ENCODE results near the gene PMEPA1.

The PMEPA1 gene

DNA sequence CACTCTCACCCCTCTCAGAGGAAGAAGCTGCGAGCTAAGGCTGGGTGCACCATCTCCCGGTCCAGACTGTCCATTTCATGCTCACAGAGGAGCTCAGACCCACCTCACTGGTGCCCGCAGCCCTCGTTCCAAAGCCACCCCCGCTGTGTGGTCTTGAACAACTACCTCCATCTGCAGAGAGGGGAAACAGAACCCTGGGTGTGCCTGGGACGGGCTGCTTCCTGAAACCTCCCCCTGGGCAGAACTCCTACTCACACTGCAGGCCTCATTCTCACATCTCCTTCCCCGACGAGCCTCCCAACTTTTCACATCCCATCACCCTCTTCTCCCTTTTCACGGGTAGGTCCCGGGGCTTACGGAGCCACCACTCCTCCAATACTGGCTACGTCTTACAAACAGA lies 18.1 kb downstream of the PMEPA1 start:
- no peak for DNase-seq

DNA sequence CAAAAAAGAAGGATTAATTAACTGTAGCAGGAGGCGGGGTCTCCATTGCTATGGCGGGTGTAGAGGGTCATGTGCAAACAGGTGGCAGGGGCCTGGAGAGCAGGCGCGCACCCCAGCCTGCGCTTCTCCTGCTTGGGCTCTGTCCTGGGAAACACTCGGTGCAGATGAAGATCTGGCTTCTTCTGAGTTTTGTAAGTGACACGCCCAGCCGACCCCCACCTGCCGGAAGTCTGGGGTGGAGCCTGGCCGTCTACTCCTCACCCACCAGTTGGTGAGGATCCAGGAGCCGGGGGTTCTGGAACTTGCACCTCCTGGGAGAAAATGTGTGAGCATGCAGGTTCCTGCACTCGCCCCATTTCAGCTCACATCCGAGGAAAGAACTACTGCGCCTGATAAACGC lies 19.3 kb downstream of the PMEPA1 start:
- no peak for DNase-seq

DNA sequence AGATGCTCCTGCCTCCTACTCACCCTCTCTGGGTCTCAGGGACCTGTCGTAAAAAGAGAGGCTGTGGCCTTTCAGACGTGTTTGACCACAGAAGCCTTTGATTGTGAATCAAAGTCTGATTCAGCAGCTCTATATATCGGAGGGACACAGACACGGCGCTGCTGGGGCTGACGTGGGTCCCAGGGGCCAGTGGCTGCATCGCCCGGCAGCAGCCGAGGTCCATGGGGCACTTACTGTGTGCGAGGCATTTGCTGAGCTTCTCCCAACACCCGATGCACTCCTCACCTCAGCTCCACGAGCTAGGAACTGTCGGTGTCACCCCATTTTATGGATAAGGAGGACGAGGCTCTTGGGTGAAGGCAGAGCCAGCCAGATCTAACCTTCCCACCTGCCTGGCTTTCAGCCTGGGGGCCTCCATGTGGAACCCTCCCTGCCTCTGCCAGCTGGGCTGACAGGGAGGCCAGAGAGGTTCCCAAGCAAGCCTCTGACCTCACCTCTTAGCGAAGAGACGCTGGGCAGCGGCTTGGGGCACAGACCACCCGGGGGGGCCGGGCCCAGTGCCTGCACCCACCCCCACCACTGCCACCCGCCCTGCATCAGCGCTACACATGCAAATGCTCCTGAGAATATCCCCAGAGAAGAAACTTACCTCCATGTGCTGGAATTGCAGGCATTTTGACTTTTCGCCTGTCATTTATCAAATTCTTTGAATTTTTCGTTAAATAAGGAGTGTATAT lies 19.9 kb downstream of the PMEPA1 start:
- DNase-seq: no peak

DNA sequence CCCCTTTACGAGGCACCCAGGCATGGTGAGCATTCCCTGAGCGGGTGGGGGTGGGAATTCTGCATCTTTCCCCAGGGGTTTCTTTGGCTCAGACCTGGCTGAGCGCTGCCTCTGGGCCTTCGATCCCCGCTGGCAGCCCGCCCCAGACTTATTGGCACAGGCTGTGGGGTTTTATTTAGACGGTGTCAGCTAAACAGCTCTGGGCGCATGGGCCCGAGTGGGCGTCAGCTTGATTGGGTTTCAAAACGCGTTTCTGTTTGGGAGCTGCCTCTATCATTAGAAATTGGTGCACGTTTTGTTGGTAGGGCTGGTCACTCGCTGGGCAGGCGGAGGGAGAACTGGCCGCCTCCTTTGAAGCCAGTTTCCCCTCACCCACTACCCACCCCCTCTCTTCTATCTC lies 21.0 kb downstream of the PMEPA1 start:
- no peak for DNase-seq

DNA sequence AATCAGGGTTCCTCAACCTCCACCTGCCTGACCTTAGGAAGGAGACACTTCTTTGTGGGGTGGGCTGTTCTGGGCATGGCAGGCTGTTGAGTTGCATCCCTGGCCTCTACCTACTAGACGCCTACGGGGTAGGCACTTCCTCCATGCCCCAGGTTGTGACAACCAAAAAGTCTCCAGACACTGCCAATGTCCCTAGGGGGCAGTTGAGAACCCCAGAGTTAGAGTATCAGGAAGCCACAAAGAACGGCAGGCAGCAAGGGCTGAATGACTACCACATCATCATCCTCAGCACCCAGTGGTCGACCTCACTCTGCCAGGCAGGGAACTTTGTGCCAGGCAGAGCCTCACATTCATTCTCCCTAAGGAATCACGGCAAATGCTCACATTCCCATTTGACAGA lies 21.5 kb downstream of the PMEPA1 start:
- no peak for DNase-seq

DNA sequence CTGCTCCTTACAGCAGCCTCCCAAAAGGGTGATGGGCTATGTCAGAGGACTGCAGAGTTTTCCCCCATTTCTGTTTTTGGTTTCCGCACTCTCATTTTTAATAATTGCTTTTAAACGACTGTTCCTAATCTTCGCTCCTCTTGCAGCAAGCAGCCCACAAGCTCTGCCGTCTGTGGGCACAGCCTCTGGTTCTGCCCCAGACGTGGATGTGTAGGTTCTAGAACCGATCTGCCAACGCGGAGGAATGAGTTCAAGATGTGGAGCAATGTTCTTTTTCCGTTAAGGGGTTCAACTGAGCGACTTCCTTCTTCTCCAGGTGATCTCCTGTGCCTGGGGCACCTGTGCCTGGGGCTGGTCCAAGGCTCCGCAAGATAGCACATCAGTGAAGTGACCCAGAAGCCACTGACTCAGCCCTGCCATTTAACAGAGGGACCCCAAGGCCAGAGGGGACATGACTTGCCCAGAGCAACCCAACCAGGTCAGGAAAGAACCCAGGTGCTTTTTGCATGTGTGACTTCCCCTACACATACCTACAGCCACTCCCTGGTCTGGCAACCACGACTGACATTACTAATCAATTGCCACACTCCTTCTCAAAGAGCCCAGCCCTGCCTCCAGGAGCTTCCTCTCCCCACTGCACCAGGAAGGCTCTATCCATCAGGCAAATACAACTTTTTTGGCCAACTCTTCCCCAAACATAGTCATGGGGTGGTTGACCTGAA lies 22.7 kb downstream of the PMEPA1 start:
- DNase-seq: no peak

DNA sequence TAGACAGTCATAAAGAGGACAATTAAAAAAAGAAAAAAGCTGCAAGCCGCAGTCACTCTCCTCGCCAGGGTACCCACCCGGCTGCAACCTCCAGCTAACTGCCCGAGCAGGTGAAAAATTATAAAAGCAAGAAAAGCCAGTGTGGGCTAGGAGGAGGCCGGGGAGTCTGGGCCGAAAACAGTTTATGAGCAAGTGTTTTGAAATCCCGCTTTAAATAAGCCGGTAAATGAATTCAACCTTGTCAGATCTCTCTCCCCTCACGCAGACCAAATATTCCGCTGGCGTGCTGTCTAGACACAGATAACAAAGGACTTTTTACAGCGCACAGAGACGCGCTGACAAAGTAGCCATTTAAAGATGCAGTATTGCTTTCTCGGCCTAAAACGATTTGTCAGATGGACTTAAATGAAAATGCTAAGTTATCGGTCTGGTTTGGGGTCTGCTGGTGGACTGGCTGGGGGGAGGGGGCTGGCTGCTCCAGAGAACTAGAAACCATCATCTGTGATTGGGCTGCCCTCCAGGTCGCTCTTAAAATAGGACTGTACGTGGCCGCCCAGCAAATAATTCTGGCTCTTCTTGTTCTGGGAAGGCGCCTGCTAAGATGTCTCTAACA lies 24.6 kb downstream of the PMEPA1 start:
- no peak for DNase-seq

DNA sequence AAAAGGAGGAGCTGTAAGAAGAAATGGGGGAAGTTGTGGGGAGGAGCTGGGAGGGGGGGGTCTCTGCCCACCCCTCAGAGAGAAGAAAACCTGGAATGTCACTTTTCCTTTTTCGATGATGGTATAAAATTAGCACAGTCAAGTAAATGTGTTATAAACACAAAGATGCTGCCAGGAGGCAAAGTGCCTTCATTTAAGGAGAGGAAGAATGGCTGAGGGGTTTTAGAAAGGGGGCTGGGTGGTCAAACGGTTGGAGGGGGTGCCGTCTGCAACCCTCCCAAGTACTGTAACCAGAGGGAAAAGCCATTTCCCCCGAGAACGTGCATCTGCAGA lies 25.0 kb downstream of the PMEPA1 start:
- no peak for DNase-seq

DNA sequence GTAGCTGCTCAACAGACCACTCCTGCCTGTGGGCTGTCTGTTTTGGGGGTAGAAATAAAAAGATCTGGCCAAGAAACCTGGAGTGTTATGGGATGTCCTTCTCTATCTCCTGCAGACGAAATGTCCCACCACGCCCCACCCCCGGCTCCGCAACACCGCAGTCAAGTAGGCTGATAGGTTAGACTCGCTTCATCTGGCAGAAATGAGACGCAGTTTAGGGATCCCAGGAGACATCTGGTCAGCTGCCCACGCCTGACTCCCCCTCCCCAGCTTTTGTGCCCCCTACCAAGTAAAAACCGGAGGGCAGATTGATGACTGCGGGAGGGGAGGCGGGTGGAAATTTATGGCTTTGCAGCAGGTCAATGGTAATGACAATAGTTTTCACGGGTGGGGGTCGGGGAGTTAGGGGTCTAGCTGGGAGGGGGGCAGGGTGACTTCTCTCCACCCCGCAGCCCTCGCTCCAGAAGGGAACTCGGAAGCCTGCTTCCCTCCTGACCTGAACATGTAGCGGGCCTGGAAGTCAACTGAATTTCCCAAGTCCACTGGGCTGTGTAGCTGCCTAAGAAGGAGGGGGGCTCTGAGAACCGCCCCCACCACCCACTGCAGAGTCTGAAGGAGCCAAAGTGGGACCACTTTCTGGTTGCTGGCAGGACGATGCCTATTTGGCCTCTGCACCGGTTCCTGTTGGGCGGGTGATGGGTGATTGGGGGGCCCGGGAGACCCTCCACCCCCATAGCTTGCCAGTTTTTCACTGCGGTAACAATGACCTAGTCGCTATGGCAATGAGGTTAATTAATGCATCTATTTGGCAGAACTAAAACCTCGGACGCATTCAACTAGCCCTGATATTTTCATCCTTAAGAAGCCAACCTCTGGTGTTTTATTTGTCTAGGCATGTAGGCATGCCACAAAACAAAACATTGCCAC lies 25.7 kb downstream of the PMEPA1 start:
- no peak for DNase-seq

DNA sequence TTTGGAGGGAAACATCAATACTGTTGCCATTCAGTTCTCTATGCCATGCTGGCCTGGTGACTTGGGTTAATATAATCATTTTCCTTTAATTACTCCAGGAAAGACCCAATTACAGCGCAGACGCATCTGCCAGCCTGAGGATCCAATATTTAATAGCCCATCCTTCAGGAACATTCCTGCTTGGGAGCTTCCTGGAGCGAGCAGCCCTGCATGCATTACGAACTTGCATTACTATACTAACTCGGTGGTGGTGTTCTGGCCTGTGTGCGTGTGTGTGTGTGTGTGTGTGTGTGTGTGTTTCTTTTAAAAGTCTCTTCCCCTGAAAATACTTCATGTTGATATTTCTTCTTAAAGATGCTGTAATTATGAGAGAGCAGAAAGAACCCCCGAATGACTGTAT lies 26.5 kb downstream of the PMEPA1 start:
- DNase-seq: no peak

DNA sequence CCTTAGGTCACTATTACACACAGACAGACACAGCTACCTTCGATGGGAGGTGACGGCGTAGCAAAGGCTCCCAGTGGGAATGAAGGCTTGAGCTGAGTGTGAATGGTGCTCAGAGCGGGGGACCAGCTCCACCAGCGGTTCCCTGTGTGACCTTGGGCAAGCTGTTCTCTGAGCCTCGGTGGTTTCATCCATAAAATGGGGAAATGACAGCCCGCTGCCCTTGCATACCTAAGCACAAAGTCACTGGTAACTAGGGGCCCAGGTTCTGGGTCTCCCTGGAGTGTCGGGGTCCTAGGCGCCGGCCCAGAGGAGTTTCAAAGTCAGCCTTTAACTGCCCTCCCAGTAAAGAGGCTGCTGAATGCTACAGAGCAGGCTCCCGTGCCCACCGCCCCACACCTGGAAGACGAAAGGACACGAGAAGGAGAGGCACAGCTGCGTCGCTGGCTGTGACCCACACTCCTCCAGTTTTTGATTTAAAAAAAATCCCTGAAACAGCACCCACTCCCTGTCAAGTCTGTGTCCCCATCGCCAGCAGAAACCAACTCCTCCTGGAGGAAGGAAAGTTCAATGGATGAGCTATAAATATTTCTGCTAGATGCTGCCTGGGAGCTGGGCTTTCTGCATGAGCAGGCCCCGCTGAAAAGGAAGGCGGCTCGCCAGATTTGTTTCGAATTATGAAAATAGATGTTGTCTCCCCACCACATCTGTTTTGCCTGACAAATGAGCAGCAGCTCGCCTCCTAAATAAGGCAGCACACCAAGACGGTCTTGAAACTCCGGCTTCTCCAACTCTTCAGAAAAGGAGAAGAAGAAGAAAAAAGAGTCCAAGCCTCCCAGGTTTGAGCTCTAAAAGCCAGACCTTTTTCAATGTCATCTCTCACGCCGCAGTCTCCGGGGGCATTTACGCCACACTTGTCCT lies 27.4 kb downstream of the PMEPA1 start:
- no peak for DNase-seq

DNA sequence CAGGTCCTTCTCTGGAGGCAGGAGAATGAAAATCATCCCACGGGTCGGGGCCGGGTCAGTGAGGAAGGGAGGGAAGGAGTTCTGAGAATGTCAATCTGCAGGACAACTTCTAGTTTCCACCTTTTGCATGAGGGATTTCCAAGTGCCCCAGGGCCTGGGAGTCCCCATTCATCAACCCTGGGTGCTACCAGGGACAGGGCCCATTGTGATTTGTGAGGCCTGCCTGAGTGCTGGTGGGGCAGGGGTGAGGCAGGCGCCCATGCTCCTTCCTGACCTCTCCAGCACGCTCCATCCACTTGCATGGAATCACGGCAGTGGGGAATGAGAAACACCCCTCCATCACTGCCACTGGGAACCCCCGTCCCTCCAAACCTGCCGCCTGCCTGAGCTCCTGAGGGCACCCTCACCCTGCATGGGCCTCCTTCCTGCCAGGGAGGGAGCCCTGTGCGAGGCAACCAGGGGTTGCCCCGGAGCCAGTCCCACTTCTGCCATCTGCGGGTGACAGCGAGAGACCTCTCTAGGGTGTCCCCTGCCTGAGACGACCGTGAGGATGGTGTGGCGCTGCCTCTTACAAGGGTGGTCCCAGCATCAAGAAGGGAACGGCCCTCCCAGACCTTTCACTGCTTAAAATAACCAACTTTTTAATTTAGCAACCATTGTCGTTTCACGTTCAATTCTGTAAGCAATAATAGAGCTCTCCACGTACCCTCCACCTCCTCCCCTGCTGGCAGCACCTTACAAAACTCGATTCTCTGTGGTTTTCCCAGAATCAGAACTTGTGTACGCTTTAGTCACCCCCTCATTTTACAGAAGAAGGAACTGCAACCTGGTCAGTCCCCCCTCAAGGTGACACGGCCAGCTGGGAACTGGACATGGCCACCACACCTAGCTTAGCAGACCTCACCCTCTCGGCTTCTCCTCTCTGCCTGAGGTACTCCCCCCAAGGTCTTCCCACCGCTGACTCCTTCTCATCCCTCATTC lies 28.6 kb downstream of the PMEPA1 start:
- DNase-seq: no peak

DNA sequence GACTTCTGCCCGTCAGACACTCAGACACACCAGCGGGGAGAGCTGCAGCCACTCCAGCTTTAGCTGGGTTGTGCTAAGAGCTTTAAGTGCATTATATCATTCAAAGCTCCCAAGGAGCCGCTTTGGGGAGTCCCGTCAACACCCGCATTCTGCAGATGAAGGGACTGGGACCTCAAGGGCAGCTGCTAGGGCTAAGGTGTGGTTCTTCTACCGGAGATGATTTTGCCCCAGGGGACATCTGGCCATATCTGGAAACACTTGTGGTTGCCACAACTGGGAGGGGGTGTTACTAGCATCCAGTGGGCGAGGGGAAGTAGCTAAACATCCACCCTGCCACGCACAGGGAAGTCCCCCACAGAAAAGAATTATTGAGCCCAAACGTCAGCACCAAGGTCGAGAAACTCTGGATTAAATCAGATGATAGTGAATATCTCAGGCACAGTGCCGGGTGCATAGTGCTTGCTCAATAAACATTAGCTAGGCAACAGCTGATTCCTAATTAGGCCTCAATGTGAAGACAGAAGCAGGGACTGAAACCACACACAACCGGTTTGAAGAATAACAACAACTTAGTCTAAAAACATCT lies 29.6 kb downstream of the PMEPA1 start:
- DNase-seq: no peak

DNA sequence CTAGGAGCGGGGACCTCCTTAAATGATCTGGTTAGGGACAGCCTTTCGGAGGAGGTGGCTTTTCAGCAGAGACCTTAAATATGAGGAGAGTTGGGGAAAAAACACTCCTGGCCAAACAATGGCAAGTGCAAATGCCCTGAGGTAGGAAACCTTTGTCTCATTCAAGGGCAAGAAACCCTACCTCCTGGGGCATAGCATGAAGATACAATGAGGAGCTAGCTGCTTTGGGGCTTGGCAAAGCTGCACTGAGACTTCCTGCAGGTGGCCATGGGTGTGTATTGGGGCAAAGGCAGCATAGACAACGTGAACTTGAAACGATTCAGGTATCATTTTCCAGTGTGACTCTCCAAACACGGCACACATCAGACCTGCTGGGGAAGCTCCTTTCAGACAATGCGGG lies 30.7 kb downstream of the PMEPA1 start:
- DNase-seq: no peak

DNA sequence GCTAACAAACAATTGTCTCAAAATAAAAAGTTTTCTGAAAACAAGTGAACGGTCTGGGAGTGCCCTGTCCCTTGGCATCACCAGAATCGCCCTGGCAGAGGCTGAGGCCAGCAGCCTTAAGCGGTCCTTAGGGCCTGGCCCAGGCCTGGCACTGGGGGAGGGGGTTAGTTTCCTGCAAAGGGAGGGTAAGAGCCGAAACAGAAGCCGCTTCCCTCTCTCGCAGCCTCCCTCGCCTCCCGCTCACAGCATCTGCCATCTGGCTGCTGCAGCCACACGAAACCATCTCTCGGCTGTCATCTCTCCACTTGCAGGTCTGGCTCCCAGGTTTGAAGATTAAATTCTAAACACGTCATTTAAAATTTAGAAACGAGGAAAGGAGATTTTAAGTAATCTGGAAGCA lies 31.5 kb downstream of the PMEPA1 start:
- no peak for DNase-seq

DNA sequence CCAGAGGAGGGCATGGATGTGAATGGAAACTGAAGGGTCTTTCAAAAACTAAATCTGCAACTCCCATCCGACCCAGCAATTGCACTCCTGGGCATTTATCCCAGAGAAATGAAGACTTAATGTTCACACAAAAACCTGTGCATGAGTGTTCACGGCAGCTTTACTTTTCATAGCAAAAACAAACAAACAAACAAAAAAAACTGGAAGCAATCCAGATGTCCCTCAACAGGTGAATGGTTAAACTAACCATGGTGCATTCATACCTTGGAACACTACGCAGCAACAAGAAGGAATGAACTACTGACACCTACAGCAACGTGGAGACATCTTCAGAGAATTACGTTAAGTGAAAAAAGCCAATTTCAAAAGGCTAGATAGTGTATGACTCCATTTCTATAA lies 32.2 kb downstream of the PMEPA1 start:
- DNase-seq: no peak

DNA sequence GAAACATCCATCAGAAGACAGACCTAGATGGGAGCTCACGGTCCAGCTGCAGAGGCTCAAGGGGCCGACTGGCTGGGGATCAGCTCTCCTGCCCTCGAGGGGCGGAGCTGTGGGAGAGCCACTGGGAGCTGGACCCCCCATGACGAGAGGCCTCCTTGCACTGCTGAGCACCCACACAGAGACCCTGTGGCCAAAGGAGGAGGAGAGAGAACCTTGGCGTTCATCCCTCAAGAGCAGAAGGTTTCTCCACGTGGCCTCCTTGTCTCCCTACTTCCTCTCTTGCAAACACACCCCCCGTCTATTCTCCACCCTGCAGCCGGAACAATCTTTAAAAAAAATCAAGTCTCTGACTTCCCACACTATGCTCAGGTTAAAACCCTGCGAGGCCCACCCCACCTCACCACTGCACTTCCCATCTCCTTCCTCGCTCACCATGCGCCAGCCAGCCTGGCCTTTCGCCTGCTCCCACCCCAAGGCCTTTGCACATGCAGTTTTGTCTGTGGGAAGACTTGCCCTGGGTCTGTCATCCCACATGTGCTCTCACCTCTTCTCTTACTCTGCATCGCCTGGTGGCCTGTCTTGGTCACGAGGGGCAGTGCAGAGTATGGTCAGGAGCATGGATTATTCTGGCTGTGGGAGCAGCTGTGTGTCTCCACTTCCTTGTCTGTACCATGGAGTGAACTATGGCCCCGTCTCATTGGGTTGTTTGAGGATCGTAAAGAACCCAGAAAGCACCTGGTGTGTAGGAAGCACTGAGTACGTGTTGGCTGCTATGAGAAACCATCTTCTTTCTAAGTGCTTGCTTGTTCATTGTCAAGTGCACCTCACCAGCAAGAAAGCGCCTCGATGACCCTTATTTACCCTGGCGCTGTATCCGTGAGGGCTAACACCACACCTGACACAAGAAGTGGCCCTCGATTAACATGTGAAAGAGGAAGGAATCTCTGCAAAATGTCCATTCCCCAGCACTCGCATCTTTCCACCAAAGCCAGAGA lies 32.9 kb downstream of the PMEPA1 start:
- DNase-seq: no peak

DNA sequence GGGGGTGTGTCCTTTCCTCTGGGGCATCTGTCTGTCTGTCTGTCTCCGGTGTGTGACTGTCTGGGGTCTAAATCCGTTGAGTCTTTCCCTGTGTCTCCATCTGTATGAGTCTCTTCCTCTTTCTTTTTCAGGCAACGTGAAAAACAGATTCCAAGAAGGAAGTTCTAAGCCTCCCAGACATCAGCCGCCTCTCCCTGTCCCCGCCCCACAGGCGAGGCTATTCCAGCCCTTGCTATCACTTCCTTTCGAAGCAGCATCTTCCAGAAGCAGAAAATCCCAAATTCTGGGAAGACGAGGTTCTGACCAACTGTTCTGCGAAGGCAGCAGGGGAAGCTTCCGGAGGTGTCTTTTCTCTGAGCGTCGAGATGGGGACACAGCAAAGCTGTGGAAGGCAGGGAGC lies 34.0 kb downstream of the PMEPA1 start:
- no peak for DNase-seq

DNA sequence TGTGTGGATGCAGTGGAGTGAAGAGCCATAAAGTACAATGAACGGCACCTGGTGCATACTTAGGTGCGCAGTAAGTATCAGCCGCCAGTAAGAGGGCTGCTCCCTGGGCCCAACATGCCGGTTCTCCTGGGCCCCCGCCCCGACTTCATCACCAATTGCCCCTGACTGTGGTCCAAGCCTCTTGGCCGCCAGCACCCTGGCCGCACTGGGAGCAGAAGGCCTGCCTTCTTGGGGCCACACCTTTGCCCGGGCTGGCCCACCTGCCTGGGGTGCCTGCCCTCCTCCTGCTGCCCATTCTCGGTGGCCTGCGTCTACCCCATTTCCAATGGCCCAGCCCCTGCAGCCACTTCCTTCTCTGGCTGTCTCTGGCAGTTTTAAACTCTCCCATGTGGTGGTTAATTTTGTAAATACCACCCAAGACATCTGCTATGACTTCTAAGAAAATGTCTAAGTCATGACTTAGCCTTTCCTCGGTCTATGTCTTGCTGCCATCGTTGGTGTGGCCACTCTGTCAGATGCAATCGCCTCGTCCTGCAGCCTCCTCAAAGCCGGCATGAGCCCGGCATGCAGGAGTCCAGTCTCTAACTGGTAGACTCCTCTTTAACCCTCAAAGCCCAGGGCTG lies 36.8 kb downstream of the PMEPA1 start:
- DNase-seq: no peak

Measured in NCI-H774 (cell line).